NCI-H748 treated with DMSO at 0.1 percent for 48 hours (cell line): ENCODE results near the gene SKIL.

ENCODE experiments used
- DNase-seq: peaks from one replicate; lab custom pipeline; 2025; lab: John Stamatoyannopoulos, UW

Gene SKIL

GRCh38 chr3:170350515-170351413 is 6.8 kb upstream of the SKIL start:
- DNase-seq: no peak

- DNase-seq: no peak
Observed at GRCh38 chr3:170352936-170353335, 4.6 kb upstream of the SKIL start.

GRCh38 chr3:170353485-170353884 is 4.0 kb upstream of the SKIL start:
- DNase-seq: no peak

GRCh38 chr3:170354760-170355159 is 2.8 kb upstream of the SKIL start:
- DNase-seq: no peak

- peak; percentile 15 for DNase-seq
Observed at GRCh38 chr3:170355738-170356595, 1.5 kb upstream of the SKIL start.

GRCh38 chr3:170356596-170357175 is 829 bp upstream of the SKIL start:
- DNase-seq: peak; percentile 22

GRCh38 chr3:170358042-170359010 is 811 bp downstream of the SKIL start:
- peak; percentile 16 for DNase-seq

GRCh38 chr3:170359178-170359704 is 1.7 kb downstream of the SKIL start:
- DNase-seq: no peak

- DNase-seq: no peak
Observed at GRCh38 chr3:170360466-170360865, 3.0 kb downstream of the SKIL start.

- no peak for DNase-seq
Observed at GRCh38 chr3:170360916-170361315, 3.4 kb downstream of the SKIL start.

- no peak for DNase-seq
Observed at GRCh38 chr3:170361711-170362110, 4.2 kb downstream of the SKIL start.

- DNase-seq: no peak
Observed at GRCh38 chr3:170363471-170363994, 6.0 kb downstream of the SKIL start.

- DNase-seq: no peak
Observed at GRCh38 chr3:170364965-170365364, 7.5 kb downstream of the SKIL start.

- no peak for DNase-seq
Observed at GRCh38 chr3:170367797-170368196, 10.3 kb downstream of the SKIL start.

GRCh38 chr3:170368921-170369320 is 11.4 kb downstream of the SKIL start:
- DNase-seq: no peak

- DNase-seq: no peak
Observed at GRCh38 chr3:170372190-170372879, 14.8 kb downstream of the SKIL start.

GRCh38 chr3:170383567-170383966 is 26.1 kb downstream of the SKIL start:
- DNase-seq: no peak

- no peak for DNase-seq
Observed at GRCh38 chr3:170386468-170386867, 29.0 kb downstream of the SKIL start.

- DNase-seq: no peak
Observed at GRCh38 chr3:170387950-170388349, 30.4 kb downstream of the SKIL start.

- no peak for DNase-seq
Observed at GRCh38 chr3:170391108-170391507, 33.6 kb downstream of the SKIL start.
